GM12872 (cell line): ENCODE results near the gene PTPRD.

Experiments used
- TF ChIP-seq, protein P1 (sequence below): IDR thresholded peaks from 3 replicates; pipeline ENCODE4 v1.5.1; 2011; ENCODE audit warnings: low read depth, mild to moderate bottlenecking, low read length, moderate library complexity; ENCODE audit not compliant: insufficient read depth

The PTPRD gene

GRCh38 chr9:8651070-8651845 lies 1961.5 kb downstream of the PTPRD start:
- TF ChIP-seq, protein P1, sequence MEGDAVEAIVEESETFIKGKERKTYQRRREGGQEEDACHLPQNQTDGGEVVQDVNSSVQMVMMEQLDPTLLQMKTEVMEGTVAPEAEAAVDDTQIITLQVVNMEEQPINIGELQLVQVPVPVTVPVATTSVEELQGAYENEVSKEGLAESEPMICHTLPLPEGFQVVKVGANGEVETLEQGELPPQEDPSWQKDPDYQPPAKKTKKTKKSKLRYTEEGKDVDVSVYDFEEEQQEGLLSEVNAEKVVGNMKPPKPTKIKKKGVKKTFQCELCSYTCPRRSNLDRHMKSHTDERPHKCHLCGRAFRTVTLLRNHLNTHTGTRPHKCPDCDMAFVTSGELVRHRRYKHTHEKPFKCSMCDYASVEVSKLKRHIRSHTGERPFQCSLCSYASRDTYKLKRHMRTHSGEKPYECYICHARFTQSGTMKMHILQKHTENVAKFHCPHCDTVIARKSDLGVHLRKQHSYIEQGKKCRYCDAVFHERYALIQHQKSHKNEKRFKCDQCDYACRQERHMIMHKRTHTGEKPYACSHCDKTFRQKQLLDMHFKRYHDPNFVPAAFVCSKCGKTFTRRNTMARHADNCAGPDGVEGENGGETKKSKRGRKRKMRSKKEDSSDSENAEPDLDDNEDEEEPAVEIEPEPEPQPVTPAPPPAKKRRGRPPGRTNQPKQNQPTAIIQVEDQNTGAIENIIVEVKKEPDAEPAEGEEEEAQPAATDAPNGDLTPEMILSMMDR = no peak

DNA sequence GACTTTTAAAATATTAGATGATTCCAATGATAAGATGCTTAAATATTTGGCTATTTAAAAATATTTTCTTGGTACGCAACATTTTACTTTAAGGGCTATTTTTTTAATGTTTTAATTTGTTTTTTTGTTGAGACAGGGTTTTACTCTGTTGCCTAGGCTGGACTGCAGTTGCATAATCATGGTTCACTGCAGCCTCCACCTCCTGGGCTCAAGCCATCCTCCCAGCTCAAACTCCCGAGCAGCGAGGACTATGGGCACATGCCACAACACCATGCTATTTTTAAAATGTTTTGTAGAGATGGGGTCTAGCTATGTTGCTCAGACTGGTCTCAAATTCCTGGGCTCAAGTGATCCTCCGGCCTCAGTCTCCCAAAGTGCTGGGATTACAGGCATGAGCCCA lies 1963.0 kb downstream of the PTPRD start:
- TF ChIP-seq, protein P1 = no peak

- TF ChIP-seq, protein P1 = no peak
Measured at GRCh38 chr9:8649160-8649559, 1963.6 kb downstream of the PTPRD start.

- TF ChIP-seq, protein P1 = no peak
Measured at GRCh38 chr9:8648271-8648845, 1964.4 kb downstream of the PTPRD start.

- TF ChIP-seq, protein P1 = no peak
Measured at GRCh38 chr9:8647824-8648223, 1965.0 kb downstream of the PTPRD start.

- TF ChIP-seq, protein P1 = no peak
Measured at GRCh38 chr9:8644571-8644970, 1968.2 kb downstream of the PTPRD start.

GRCh38 chr9:8643896-8644295 lies 1968.9 kb downstream of the PTPRD start:
- TF ChIP-seq, protein P1 = no peak
